Ovary (tissue), 9 donors: ENCODE measurements around the gene EPHB1. TPM values are rescaled to one million over a fixed set of nuclear protein-coding genes. Genes with fewer than 3 reads are reported as not detected.

ENCODE experiments used
- DNase-seq, 5 donors: peaks; one replicate each; pipeline ENCODE4 v3.0.0-alpha.2; 2019 to 2020
- H3K27ac ChIP-seq, 2 donors: fragments of 200-600 bp; one replicate each; pipeline versions ENCODE4 v1.5.1 to v1.8.0; 2019 to 2022
- H3K27me3 ChIP-seq: fragments of 200-600 bp; one replicate; pipeline ENCODE4 v1.8.0; 2022
- H3K36me3 ChIP-seq: fragments of 200-600 bp; sonication (generic); one replicate; pipeline ENCODE4 v1.5.1; 2019
- H3K4me1 ChIP-seq: one replicate; pipeline ENCODE4 v1.8.1; 2013; ENCODE audit warnings: mild to moderate bottlenecking, moderate library complexity; ENCODE audit not compliant: insufficient read depth
- H3K4me3 ChIP-seq: fragments of 200-600 bp; sonication (generic); one replicate; pipeline ENCODE4 v1.5.1; 2017
- H3K9me3 ChIP-seq, 2 donors: fragments of 200-600 bp in 1 of 2; sonication (generic) in 1 of 2; one replicate each; pipeline versions ENCODE4 v1.5.1 to v1.8.1; 2013 to 2019; ENCODE audit warnings: mild to moderate bottlenecking in 1 of 2, moderate library complexity in 1 of 2
- EP300 ChIP-seq: sonication (generic); formaldehyde crosslinking; IDR thresholded peaks from one replicate; pipeline ENCODE4 v1.6.1; 2017; ENCODE audit warnings: antibody characterized with exemption
- POLR2A ChIP-seq: fragments of 450-650 bp; IDR thresholded peaks from one replicate; pipeline ENCODE4 v1.6.1; 2017; ENCODE audit warnings: antibody characterized with exemption, mild to moderate bottlenecking, moderate library complexity
- WGBS, 3 donors: extraction: QIAGEN DNeasy Blood & Tissue Kit in 1 of 3; methylation state at CpG; one replicate each; pipeline versions ENCODE4 v1.1.5 to v1.1.7; 2013 to 2017; 5-methylcytosine and 5-hydroxymethylcytosine counted together
- intact Hi-C, 4 donors: fragments of 100-400 bp; cut with DNase I; formaldehyde crosslinking; loops; one replicate each; pipeline versions ENCODE4 v1.11.0 to v1.15.1; 2022 to 2023
- polyA plus RNA-seq, 2 donors: library from polyadenylated mRNA; stranded (reverse); fragments of 200-250 nt in 1 of 2; fragments of 350-450 nt in 1 of 2; fragmentation: Illumina TruSeq in 1 of 2; extraction: RNeasy Lipid Tissue Mini Kit (QIAGEN cat#74804) in 1 of 2; gene quantifications; one replicate each; pipeline ENCODE4 v1.2.3, GENCODE V29; 2013 to 2014
- total RNA-seq, 7 donors: library from RNA; depleted of rRNA in 2 of 7; stranded (reverse); fragments of >200 nt in 2 of 7; fragmentation: NEBNext Ultra II Directional in 3 of 7; extraction: Animal tissue kit (Norgen Biotek cat#: 25700) in 3 of 7; gene quantifications; one replicate each; pipeline versions ENCODE4 v1.1.0 to v1.2.4, GENCODE V29; 2016 to 2023
- TF ChIP-seq, protein P1 (sequence below), 3 donors: fragments of 450-650 bp in 2 of 3; fragments of 200-600 bp in 1 of 3; IDR thresholded peaks; one replicate each; pipeline versions ENCODE4 v1.5.1 to v1.8.0; 2016 to 2022; ENCODE audit warnings: antibody characterized with exemption in 3 of 3, mild to moderate bottlenecking in 1 of 3
- donor health status: DM: no; HTN: no; CAD: no; lungs with moderate emphysema.
- donor health status: DM: no; HTN: no; CAD: no.
- donor health status: Bipolar disorder and iron deficiency.
- donor health status: DM: yes; HTN: yes; CAD: no.
- donor health status: DM: no; HTN: no; CAD: no.
- donor health status: DM: yes; HTN: yes; CAD: no.

EPHB1 gene
- total and polyA plus RNA-seq, 9 donors, result 0.25 to 2.7 (median 1.0) TPM

DNA sequence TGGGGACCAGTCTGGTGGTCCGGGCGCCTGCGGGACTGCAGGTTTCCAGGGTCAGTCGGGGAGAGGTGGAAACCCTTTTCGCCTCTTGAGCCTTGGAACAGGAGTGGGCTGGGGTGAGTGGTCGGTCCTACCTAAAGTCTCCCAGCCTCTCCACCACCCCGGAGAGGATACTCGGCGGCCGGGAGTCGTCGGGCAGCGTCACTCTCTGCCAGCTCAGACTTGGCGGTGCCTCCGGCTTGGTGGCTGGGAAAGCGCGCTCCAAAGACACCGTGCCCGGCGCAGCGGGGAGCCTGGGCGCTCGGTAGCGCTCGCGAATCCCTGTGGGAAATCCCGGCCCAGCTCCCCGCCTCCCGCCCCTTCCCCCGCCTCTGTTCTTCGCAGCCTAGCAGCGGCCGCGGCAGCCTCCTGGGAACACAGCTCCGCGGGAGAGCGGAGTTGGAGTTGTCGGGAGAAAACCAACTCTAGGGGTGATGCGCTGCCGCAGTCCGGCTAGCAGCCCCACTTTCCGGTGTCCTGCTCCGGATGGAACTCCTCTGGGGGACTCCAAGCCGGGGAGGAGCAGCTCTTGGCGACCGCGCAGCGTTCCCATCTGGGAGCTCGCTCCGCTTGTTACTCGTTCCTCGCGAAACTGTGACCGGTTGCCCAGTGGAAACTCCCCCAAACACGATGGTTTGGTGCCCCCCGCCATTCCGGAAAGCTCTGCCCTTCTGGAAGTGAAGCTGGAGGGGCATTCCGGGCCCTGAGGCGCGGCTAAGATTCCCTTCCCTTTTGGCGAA, 1.4 kb downstream of the EPHB1 start:
- H3K27me3 ChIP-seq, result no peaks in the 10 kb centered on the region
- no peak for TF ChIP-seq POLR2A
- no peak for TF ChIP-seq EP300
- TF ChIP-seq, protein P1, sequence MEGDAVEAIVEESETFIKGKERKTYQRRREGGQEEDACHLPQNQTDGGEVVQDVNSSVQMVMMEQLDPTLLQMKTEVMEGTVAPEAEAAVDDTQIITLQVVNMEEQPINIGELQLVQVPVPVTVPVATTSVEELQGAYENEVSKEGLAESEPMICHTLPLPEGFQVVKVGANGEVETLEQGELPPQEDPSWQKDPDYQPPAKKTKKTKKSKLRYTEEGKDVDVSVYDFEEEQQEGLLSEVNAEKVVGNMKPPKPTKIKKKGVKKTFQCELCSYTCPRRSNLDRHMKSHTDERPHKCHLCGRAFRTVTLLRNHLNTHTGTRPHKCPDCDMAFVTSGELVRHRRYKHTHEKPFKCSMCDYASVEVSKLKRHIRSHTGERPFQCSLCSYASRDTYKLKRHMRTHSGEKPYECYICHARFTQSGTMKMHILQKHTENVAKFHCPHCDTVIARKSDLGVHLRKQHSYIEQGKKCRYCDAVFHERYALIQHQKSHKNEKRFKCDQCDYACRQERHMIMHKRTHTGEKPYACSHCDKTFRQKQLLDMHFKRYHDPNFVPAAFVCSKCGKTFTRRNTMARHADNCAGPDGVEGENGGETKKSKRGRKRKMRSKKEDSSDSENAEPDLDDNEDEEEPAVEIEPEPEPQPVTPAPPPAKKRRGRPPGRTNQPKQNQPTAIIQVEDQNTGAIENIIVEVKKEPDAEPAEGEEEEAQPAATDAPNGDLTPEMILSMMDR (IDR thresholded peaks at IDR 0.05), result no peak
- intact Hi-C loops, result loop anchor here in 2 of 4 donors (10.0 kb wide), 1 partner anchor 1098 kb away; no protein-coding TSS in a partner anchor
- WGBS, 3 donors, result 0 to 2% (median 0%) methylated on average over 56 to 61 of the region's 61 CpGs
- DNase-seq, result peak in 1 of 5 donors; percentile 20
- H3K4me1 ChIP-seq, result peaks cover 2% of the 10 kb centered on the region
- H3K9me3 ChIP-seq, result no peaks in the 10 kb centered on the region
- no peak overlapping the region for H3K27ac ChIP-seq
- no peaks in the 10 kb centered on the region for H3K36me3 ChIP-seq
- H3K4me3 ChIP-seq, result peak overlapping the region; percentile 44

DNA sequence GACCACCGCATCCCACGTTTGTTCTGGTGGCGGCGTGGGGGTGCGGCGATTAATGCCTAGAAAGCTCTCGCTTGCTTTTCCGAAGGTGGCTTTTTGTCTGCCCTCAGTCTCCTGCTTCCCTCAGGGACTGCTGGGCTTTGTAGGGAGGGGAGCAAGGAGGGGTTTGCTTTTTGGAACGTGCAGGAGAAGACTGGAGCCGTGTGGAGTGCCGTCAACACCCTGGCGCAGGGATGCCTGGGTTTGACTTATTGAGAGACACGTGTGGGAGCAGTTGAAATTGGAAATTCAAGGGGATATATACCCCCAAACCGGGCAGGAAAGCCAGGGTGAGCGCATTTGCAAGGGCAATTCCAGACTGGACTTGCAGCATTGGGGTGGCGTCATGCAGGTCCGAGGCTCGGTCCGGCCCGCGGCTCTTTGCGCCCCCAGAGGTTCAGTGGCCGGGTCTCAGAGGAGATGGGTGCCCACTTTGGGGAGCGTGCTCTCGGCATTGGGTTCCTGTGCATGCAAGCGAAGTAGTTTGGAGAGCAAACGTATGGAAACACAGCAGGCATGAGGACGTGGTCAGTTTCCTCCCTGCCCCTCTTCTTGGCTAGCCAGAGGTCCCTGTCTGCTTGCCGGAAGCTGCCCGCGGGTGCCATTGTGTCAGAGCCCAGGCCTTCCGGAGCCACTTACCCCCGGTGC, 2.1 kb downstream of the EPHB1 start:
- TF ChIP-seq POLR2A, result no peak
- TF ChIP-seq, protein P1 (IDR thresholded peaks at IDR 0.05), result no peak
- no peak for TF ChIP-seq EP300
- H3K27me3 ChIP-seq, result no peaks in the 10 kb centered on the region
- H3K4me3 ChIP-seq, result peak overlapping the region; percentile 44
- H3K27ac ChIP-seq, result no peak overlapping the region
- no peaks in the 10 kb centered on the region for H3K9me3 ChIP-seq
- intact Hi-C loops, result loop anchor here in 2 of 4 donors (10.0 kb wide), 1 partner anchor 1098 kb away; no protein-coding TSS in a partner anchor
- DNase-seq, result no peak
- 3 to 5% (median 4%) methylated on average over 31 to 33 of the region's 33 CpGs for WGBS, 3 donors
- no peaks in the 10 kb centered on the region for H3K36me3 ChIP-seq
- H3K4me1 ChIP-seq, result peaks cover 2% of the 10 kb centered on the region

DNA sequence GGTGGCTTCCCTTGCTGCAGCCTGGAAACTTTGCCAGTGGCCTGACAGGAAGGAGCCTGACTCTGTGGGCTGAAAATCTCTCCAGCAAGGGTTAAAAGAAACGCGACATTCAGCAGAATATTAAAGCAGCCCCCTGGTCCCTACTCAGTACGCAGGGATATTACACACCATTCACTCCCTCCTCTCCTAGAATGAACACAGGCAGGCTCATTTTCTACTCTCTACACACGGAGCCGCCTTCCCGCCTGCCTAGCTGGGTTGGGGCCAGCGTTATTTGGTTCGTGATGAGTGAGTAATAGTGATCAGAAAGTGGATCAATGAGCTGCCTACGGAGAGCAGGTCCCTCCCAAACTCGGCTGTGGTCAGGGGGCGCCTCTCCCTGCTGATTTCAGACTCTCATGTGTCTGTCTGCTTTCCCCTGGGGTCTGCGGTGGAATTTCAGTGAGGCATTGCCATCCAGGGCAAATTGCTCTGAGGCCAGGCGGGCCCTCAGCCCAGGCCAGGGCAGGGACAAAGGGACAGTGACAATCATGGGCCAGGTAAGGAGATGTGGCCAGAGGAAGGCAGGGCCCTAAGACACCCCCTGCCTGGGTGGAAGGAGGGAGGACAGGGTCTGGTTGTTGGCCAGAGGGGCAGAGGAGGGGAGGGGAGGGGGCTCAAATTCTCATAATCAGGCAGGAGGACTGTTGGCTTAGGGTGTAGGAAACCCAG, 2.8 kb downstream of the EPHB1 start:
- H3K9me3 ChIP-seq, result no peaks in the 10 kb centered on the region
- no peaks in the 10 kb centered on the region for H3K27me3 ChIP-seq
- intact Hi-C loops, result loop anchor here in 2 of 4 donors (10.0 kb wide), 1 partner anchor 1097 kb away; no protein-coding TSS in a partner anchor
- no peak overlapping the region for H3K4me3 ChIP-seq
- 33 to 43% (median 36%) methylated on average over 13 of the region's 13 CpGs for WGBS, 3 donors
- H3K4me1 ChIP-seq, result peaks cover 2% of the 10 kb centered on the region
- TF ChIP-seq, protein P1 (IDR thresholded peaks at IDR 0.05), result no peak
- TF ChIP-seq EP300, result no peak
- TF ChIP-seq POLR2A, result no peak
- H3K27ac ChIP-seq, result no peak overlapping the region
- no peaks in the 10 kb centered on the region for H3K36me3 ChIP-seq
- DNase-seq, result no peak

DNA sequence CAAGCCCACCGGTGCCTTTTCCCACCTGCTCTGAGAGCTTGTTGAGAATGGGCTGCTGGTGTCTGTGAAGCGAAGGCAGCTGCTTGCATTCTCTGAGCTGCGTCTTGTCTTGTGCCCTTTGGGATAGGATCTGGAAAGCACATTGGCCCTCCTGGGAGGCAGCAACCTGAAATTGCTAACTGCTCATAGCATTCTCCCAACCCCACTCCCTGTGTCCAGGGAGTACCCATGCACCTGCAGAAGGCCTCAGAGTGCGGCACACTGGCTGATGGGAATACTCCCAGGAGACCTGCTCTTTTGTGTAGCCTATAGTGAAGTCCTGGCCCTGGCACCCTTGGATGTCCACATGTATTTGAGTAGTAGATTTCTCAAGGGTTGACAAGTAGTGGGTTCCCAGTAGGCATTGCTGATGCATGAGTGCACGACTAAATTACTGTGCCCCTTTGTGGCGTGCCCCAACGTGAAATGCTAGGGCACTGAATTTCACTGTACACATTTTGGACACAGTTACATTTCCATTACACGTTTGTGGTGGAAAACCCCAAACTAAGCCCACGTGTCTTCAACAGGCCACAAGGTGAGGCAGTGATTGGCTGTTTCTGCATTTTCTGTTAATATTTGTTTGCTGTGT, 3.7 kb downstream of the EPHB1 start:
- Histone ChIP-seq H3K36me3 (no peaks in the 10 kb centered on the region), H3K4me3 (no peak overlapping the region), H3K4me1 (peaks cover 2% of the 10 kb centered on the region), H3K27ac (no peak overlapping the region), H3K9me3 (no peaks in the 10 kb centered on the region), H3K27me3 (no peaks in the 10 kb centered on the region)
- no peak for DNase-seq
- TF ChIP-seq, protein P1 (IDR thresholded peaks at IDR 0.05), result no peak
- TF ChIP-seq POLR2A (no peak), EP300 (no peak)
- WGBS, 3 donors, result 71 to 76% (median 75%) methylated on average over 9 of the region's 9 CpGs
- intact Hi-C loops, result loop anchor here in 2 of 4 donors (10.0 kb wide), 1 partner anchor 1096 kb away; no protein-coding TSS in a partner anchor
